ENCODE results near the gene CYTIP. TPM values are rescaled to one million over a fixed set of nuclear protein-coding genes. Genes with fewer than 3 reads are reported as not detected.

CYTIP gene
- total RNA-seq = 10 to 100 TPM in 1 of 4 donors, 1 to 10 TPM in 3; 2.6 to 14.1 (median 3.4) TPM

DNA sequence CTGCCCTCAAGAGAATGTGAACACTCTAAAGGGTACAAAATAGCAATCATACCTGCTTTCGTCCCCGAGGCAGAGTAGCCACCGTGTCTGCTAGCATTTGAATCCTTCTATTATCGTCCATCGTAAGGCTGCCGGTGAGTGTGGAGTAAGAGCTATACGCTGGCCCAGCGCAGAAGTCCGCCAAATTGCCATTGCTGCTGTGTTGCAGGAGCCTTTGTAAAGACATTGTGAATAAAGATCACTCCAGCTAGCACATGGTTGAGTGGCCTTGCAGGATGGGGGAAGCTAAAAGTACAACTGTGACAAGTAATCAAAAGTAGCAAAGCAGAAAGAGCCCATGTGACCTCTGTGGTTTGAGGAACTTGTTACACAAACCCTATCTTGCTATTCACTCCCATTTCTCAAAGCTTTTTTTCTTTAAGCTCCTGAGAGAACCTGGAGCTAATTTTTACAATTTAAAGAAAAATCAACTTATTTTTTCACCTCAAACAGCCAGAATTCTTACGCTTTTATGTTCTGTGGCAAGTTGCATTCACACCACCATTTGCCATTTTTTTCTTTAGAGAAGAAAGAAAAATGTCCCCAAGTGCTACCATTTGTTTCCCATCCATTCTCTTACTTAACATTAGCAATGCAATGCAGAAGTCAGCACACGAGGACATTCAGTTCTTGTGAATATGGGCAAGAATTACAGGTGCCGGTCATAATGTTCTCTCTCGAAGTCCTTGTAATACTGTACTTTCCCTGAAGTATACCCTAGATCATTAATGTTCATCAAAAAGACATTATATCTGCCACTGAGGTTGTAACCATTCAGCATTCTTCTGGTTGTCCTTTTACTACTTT is at the start of gene CYTIP:
Gene CYTIP, minus strand, starts transcription at position 295 of the 846 bp plus-strand sequence. Its CDS starts 69 bp downstream, at position 226.
- no peaks in the 10 kb centered on the region for H3K36me3 ChIP-seq
- no peaks in the 10 kb centered on the region for H3K9me3 ChIP-seq
- intact Hi-C loops (cut with DNase I) = no loop called here
- H3K4me3 ChIP-seq = peak within 1 kb of the TSS; percentile 6 to 49 (median 18)
- H3K27me3 ChIP-seq = no peaks in the 10 kb centered on the region
- peaks cover 0 to 3% (median 0%) of the 10 kb centered on the region in 4 donors for H3K4me1 ChIP-seq
- DNase-seq (ENCODE audit: extremely low spot score) = no peak
- WGBS = 83% methylated on average over 13 of the region's 13 CpGs
- peak within 1 kb of the TSS in 3 of 4 donors; percentile 2 to 35 (median 25) for H3K27ac ChIP-seq (replicated peaks in 1 of 4)
- TF ChIP-seq POLR2AphosphoS5 (IDR thresholded peaks at IDR 0.05) (peak; percentile 19 to 61), POLR2A (IDR thresholded peaks at IDR 0.05; ENCODE audit: low read depth) (no peak), EP300 (IDR thresholded peaks at IDR 0.05) (no peak)
- TF ChIP-seq, protein P1, sequence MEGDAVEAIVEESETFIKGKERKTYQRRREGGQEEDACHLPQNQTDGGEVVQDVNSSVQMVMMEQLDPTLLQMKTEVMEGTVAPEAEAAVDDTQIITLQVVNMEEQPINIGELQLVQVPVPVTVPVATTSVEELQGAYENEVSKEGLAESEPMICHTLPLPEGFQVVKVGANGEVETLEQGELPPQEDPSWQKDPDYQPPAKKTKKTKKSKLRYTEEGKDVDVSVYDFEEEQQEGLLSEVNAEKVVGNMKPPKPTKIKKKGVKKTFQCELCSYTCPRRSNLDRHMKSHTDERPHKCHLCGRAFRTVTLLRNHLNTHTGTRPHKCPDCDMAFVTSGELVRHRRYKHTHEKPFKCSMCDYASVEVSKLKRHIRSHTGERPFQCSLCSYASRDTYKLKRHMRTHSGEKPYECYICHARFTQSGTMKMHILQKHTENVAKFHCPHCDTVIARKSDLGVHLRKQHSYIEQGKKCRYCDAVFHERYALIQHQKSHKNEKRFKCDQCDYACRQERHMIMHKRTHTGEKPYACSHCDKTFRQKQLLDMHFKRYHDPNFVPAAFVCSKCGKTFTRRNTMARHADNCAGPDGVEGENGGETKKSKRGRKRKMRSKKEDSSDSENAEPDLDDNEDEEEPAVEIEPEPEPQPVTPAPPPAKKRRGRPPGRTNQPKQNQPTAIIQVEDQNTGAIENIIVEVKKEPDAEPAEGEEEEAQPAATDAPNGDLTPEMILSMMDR (IDR thresholded peaks at IDR 0.05) = no peak

DNA sequence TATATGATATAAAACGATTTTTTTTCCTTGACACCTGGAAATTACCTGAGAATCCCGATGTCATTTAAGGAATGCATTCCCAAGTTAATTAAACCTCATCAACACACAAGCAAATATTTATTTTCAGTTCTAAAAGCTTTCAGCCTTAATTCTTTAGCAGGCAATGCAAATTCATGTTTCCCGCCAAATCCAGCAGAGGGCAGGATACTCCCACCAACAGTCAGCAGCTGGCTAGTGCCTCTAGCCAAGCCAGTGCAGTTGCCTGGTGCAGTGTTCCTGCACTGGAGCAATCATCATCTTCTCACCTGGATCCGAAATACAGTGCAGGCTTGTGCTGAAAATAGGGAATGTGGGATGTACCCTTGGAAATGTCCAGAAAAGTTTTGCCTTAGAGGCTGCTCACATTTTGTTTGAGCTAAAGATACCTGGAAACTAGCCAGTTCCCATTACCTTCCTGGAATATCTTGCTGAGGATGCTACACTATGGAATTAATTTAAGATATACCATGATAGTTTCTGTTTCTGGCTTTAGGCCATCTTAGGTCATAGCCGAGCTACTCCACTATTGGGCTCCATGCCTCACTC is 48.4 kb upstream of the CYTIP start:
- H3K9me3 ChIP-seq = no peaks in the 10 kb centered on the region
- intact Hi-C loops (cut with DNase I) = loop anchor here (5.0 kb wide), 1 partner anchor 515 kb away; no protein-coding TSS in a partner anchor
- 22% methylated on average over 5 of the region's 5 CpGs for WGBS
- DNase-seq (ENCODE audit: extremely low spot score) = no peak
- TF ChIP-seq, protein P1 (IDR thresholded peaks at IDR 0.05) = peak; percentile 51 to 70 (median 58)
- no peak for TF ChIP-seq EP300 (IDR thresholded peaks at IDR 0.05)
- no peak overlapping the region for H3K4me3 ChIP-seq
- no peak overlapping the region for H3K27ac ChIP-seq (replicated peaks in 1 of 4)
- H3K36me3 ChIP-seq = no peaks in the 10 kb centered on the region
- peaks cover 0 to 7% (median 0%) of the 10 kb centered on the region in 4 donors for H3K27me3 ChIP-seq
- no peaks in the 10 kb centered on the region for H3K4me1 ChIP-seq

DNA sequence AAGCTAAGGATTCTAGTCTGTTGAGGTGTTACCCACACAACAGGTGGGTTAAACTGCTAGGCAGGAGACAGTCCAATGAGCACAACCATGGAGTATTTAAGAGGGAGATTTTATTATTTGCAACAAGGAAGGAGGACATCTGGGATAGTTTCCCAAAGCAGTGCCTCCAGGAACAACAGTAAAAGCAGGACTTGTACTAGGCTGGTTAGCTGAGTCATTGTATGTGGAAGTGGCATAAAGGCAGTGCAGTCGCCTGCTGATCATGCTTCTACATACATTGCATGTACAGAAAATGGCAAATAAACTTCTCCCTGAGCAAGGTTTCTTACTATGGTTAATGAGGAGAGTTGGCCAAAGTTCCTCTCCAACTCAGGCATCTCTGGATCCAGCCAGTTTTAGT is 46.1 kb upstream of the CYTIP start:
- Histone ChIP-seq H3K36me3 (no peaks in the 10 kb centered on the region), H3K27me3 (peaks cover 0 to 7% (median 0%) of the 10 kb centered on the region in 4 donors), H3K27ac (replicated peaks in 1 of 4) (no peak overlapping the region), H3K4me3 (no peak overlapping the region), H3K4me1 (no peaks in the 10 kb centered on the region), H3K9me3 (no peaks in the 10 kb centered on the region)
- intact Hi-C loops (cut with DNase I) = loop anchor here (5.0 kb wide), 1 partner anchor 517 kb away; no protein-coding TSS in a partner anchor
- TF ChIP-seq EP300 (IDR thresholded peaks at IDR 0.05) (no peak), POLR2A (IDR thresholded peaks at IDR 0.05; ENCODE audit: low read depth) (no peak), POLR2AphosphoS5 (IDR thresholded peaks at IDR 0.05) (no peak)
- TF ChIP-seq, protein P1 (IDR thresholded peaks at IDR 0.05) = no peak
- DNase-seq (ENCODE audit: extremely low spot score) = no peak
- 70% methylated on average over 1 of the region's 1 CpG for WGBS

DNA sequence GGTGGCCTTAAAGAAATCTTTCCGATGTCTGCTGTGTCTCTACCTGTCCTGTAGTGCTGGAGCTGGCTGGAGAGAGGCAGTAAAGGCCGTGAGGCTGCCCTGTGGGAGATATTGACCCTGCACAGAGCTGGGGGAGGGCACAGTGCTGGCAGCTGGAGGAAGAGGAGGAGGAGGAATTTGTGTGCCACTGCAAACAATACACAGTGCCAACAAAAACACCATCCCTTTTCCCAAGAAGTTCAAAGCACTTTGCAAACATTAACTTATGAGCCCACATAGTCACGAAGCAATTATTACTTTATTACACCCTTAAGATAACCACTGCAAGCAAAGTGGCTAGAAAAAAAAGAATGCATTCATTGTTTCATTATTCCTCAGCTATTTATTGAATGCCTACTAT is 45.0 kb upstream of the CYTIP start:
- H3K4me1 ChIP-seq = no peaks in the 10 kb centered on the region
- no peaks in the 10 kb centered on the region for H3K9me3 ChIP-seq
- H3K4me3 ChIP-seq = no peak overlapping the region
- no peak for DNase-seq (ENCODE audit: extremely low spot score)
- H3K27me3 ChIP-seq = peaks cover 0 to 7% (median 0%) of the 10 kb centered on the region in 4 donors
- intact Hi-C loops (cut with DNase I) = no loop called here
- H3K36me3 ChIP-seq = no peaks in the 10 kb centered on the region
- TF ChIP-seq, protein P1 (IDR thresholded peaks at IDR 0.05) = no peak
- TF ChIP-seq EP300 (IDR thresholded peaks at IDR 0.05) (no peak), POLR2AphosphoS5 (IDR thresholded peaks at IDR 0.05) (no peak), POLR2A (IDR thresholded peaks at IDR 0.05; ENCODE audit: low read depth) (no peak)
- WGBS = 74% methylated on average over 3 of the region's 3 CpGs
- no peak overlapping the region for H3K27ac ChIP-seq (replicated peaks in 1 of 4)
